Superior temporal gyrus (tissue), 1 donor: ENCODE data around the gene CACNA2D3.
A peak's percentile ranks its signal among the peaks of the same experiment; 100 is the strongest.

Experiments used
- DNase-seq: peaks from one replicate; pipeline ENCODE4 v3.0.0-alpha.2; 2016; ENCODE audit errors: extremely low spot score

The CACNA2D3 gene

DNA sequence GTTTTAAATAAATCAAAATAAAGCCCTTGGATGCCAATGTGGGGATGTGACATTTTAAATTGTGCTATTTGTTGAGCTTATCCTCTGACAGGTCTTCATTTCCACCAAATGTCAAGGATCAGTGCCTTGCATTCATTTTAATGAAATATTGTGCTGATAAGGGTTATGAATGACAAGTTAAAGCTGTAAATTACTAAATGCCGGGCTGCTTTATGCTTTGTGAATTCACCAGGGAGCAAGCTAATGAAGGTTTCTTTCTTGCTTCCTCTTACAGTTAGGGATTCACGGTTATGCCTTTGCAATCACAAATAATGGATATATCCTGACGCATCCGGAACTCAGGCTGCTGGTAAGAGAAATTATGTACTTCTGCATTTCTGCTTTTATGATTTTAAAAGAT lies 723.8 kb downstream of the CACNA2D3 start:
- DNase-seq, result no peak

DNA sequence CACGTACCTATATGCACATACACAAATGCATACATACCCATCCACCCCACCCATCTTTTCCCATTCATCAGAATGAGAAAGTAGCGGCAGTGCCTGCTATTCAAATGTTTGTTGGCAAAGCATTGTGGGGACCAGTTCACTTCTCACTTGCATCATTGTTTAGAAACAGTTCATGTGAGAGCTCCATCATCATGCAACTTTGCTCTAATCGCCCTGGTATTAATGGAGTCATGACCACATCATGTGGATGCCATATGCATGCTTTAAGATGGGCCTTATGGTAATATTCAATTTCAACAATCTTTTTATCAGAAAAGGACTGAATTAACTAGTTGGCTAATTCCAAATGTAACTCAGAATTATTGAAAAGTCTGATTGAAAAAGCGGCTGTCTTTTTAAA lies 725.0 kb downstream of the CACNA2D3 start:
- no peak for DNase-seq

DNA sequence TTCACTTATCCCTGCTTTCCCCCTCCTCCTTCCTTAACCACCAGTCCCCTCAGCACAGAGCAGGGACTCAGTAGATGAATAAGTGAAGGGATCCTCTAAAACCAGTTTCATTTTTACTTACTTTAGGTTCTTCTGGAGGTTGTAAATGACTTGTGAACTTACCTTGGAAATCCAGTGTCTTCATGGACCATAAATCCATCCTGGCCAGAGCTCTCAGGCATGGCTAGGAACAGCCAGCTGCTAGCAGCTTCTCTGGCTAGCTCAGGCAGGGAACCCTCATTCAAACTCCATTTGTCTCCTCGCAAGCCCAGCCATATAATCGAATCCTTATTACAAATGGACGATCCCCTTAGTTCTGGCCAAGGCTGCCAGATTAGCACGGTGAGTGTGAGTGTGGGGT lies 727.0 kb downstream of the CACNA2D3 start:
- no peak for DNase-seq

GRCh38 chr3:54850484-54851018 lies 728.2 kb downstream of the CACNA2D3 start:
- no peak for DNase-seq

GRCh38 chr3:54853573-54854404 lies 731.4 kb downstream of the CACNA2D3 start:
- peak; percentile 85 for DNase-seq

DNA sequence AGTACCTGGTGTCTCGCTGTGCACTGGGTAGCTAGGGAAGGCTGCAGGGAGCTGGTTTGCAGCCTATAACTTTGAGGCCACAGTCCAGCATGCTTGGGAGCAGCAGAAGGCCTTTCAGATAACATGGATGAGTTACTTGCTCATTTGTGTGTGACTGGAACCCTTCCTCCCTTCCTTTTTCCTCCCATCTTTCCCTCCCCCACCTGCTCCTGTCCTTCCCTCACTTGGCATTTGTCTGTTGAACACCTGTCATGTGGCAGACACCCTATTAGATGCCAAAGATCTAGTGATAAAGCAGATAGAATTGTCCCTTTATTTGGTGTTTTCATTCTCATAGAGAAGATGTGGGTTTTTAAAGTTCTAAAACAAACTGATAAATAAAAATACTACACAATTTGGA lies 733.9 kb downstream of the CACNA2D3 start:
- no peak for DNase-seq

DNA sequence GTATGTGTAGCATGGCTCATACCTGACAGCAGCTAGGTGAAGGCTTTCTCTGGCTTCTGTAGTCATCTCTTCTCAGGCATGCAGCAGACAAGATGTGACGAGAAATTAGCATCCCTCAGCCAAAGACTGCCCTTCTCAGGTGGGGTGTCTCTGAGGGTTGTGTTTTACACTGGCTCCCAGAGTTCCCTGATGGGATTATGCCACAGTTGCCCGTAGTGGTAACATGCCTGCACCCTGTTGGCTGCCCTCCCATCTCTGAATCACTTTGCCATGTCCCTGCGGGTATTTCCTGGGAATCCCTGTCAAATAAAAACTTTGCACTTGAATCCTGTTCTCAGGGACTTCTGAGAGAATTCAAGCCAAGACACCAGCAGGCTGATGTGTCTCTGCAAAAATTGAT lies 735.0 kb downstream of the CACNA2D3 start:
- DNase-seq, result no peak

DNA sequence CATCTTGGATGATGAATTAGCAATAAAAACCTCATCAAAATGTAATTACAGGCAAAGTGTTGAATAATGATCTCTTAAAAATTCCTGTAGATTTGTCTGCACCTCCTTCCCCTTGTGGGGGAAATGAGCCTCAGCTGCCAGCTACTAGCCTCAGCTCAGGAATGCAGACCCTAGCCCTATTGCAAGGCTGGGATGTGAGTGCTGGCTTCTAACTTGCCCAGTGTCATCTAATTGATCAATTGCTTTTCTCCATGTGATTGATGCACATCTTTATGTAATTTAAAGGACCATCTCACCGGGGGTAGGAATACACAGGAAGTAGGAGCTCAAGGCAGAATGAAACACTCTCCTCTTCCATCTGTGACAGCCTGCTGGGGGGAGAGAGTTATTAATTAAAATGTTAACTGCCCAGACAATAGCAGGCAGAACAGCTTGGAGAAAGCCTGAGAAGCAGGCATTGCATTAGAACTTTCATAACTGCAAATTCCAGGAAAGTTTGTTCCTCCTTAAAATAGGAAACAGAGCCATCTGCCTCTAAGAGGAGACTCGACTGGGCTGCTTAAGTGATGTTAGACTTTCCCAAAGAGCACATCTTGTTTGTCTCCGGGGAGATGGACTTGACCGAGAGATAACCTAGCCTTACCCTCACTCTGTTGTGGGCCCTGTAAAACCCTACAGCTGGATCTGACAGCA lies 735.9 kb downstream of the CACNA2D3 start:
- no peak for DNase-seq

DNA sequence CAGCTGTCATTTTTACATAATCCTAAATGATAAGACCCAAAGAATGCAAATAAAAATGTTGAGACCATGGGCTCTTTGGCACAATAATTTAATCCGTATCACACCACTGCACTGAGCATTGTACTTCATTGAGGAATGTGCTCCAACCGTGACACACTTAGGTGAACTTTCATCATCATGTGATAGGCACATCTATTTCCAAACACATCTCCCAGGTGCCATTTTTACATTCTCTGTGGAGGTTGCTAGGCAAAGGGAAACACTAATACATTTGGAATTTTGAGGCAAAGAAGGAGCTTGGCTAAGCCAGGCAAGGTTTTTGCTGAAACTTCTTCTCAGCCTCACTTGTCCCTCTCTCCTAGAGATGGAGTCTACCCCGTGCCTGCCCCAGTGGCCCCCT lies 736.8 kb downstream of the CACNA2D3 start:
- DNase-seq, result no peak

- no peak for DNase-seq
These were observed 739.1 kb downstream of the CACNA2D3 start for GRCh38 chr3:54861248-54862067.

- no peak for DNase-seq
These were observed 740.2 kb downstream of the CACNA2D3 start for GRCh38 chr3:54862526-54862925.

- DNase-seq, result no peak
These were observed 741.0 kb downstream of the CACNA2D3 start for GRCh38 chr3:54863366-54863765.

GRCh38 chr3:54863786-54864185 lies 741.4 kb downstream of the CACNA2D3 start:
- no peak for DNase-seq

- DNase-seq, result no peak
These were observed 743.0 kb downstream of the CACNA2D3 start for GRCh38 chr3:54865316-54865715.

- DNase-seq, result no peak
These were observed 743.9 kb downstream of the CACNA2D3 start for GRCh38 chr3:54866251-54866650.

GRCh38 chr3:54870423-54870822 lies 748.1 kb downstream of the CACNA2D3 start:
- DNase-seq, result peak; percentile 83

DNA sequence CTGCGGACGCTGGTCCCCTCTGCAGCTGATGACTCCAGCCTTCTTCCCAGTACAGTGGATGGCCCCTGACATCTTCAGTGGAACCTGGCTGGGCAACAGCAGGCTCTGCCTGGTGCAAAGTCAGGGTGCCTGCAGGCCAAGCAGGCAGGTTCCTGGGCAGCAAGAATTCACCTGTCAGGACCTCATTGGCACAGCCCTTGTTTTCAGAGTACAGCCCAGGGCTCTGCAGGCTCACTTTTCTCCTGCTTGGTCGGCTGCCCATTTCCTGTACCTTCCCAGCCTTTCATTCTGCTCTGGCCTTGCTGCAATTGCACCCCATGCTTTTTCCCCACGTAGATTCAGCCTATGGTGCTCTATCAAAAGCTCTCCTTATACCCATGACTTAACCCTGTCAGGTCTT lies 749.5 kb downstream of the CACNA2D3 start:
- DNase-seq, result no peak

GRCh38 chr3:54873059-54874010 lies 751.0 kb downstream of the CACNA2D3 start:
- no peak for DNase-seq

- DNase-seq, result no peak
These were observed 752.6 kb downstream of the CACNA2D3 start for GRCh38 chr3:54874816-54875556.

- DNase-seq, result no peak
These were observed 753.4 kb downstream of the CACNA2D3 start for GRCh38 chr3:54875596-54876268.
